HepG2 (cell line): Measurements from ENCODE around the gene MBNL3. TPM values are rescaled to one million over a fixed set of nuclear protein-coding genes. Genes with fewer than 3 reads are reported as not detected.

Source experiments
- ATAC-seq: fragments of 200-7000 bp; cut with Tn5 transposase; 3 replicates; pipeline ENCODE4 v1.9.1; 2020; ENCODE audit warnings: mild to moderate bottlenecking, moderate library complexity
- BruUV-seq: library from RNA; stranded (reverse); fragments of 400-500 nt; replicated peaks from 2 replicates; lab custom pipeline; 2021; lab: Mats Ljungman, UMichigan
- CTCF ChIA-PET: fragments of 300-600 bp; formaldehyde crosslinking; extraction: SDS; loops from one replicate; lab custom pipeline; 2021; ENCODE audit warnings: low total read pairs, inconsistent platforms, low intra/inter-chr PET ratio; lab: Yijun Ruan, JAX
- POLR2A ChIA-PET: fragments of 350-600 bp; sonication (Branson Sonifier 250); formaldehyde crosslinking; loops from one replicate; lab custom pipeline; 2020; ENCODE audit warnings: antibody characterized with exemption, inconsistent platforms; lab: Yijun Ruan, JAX
- DNase-seq: peaks from one replicate; pipeline ENCODE4 v3.0.0-alpha.2; 2015; ENCODE audit warnings: low spot score
- FAIRE-seq: peaks from 3 replicates; lab custom pipeline; 2011; peaks lifted over from hg19 to GRCh38; lab: Jason Lieb, UNC
- H2AFZ ChIP-seq: one replicate; pipeline ENCODE4 v1.6.1; 2011; ENCODE audit warnings: low read length, inconsistent platforms
- H3K27ac ChIP-seq: fragments of 300-600 bp; 3 replicates; pipeline ENCODE4 v1.8.0; 2011; ENCODE audit warnings: mixed run types, mild to moderate bottlenecking, mixed read lengths, low read length, inconsistent platforms; ENCODE audit not compliant: insufficient read depth; ENCODE audit errors: extremely low read length
- H3K27me3 ChIP-seq, 2 experiments: fragments of 200-600 bp in 1 of 2; 2 replicates in 1 of 2; 3 replicates in 1 of 2; pipeline versions ENCODE4 v1.6.0 to v1.8.0; 2011; ENCODE audit warnings: low read length in 2 of 2, mild to moderate bottlenecking in 2 of 2, moderate library complexity in 2 of 2, inconsistent platforms in 1 of 2; ENCODE audit not compliant: insufficient read depth in 2 of 2, control insufficient read depth in 1 of 2
- H3K36me3 ChIP-seq, 2 experiments: fragments of 200-600 bp in 1 of 2; replicated peaks in 1 of 2; 2 replicates in 1 of 2; 3 replicates in 1 of 2; pipeline versions ENCODE4 v1.5.1 to v1.8.0; 2011; ENCODE audit warnings: low read length in 2 of 2, inconsistent platforms in 1 of 2; ENCODE audit not compliant: insufficient read depth in 2 of 2, control insufficient read depth in 1 of 2
- H3K4me1 ChIP-seq: 2 replicates; pipeline ENCODE4 v1.5.1; 2012; ENCODE audit warnings: low read length, inconsistent platforms; ENCODE audit not compliant: insufficient read depth
- H3K4me2 ChIP-seq: 2 replicates; pipeline ENCODE4 v1.6.0; 2011; ENCODE audit warnings: low read depth, low read length, inconsistent platforms
- H3K4me3 ChIP-seq, 3 experiments: fragments of 200-600 bp in 1 of 3; sonication (generic), shearing (Covaris generic) in 1 of 3; replicated peaks in 1 of 3; 2 replicates each; pipeline ENCODE4 v1.5.1; 2011 to 2016; ENCODE audit warnings: low read length in 3 of 3, inconsistent platforms in 2 of 3, low read depth in 2 of 3, mild to moderate bottlenecking in 2 of 3, control low read depth in 1 of 3, mixed read lengths in 1 of 3; ENCODE audit not compliant: insufficient read depth in 1 of 3
- H3K79me2 ChIP-seq: one replicate; pipeline ENCODE4 v1.6.1; 2011; ENCODE audit warnings: low read length, inconsistent platforms; ENCODE audit not compliant: insufficient read depth
- H3K9ac ChIP-seq: 2 replicates; pipeline ENCODE4 v1.6.0; 2011; ENCODE audit warnings: mild to moderate bottlenecking, low read depth, low read length, inconsistent platforms; ENCODE audit not compliant: insufficient read depth
- H3K9me3 ChIP-seq: 2 replicates; pipeline ENCODE4 v1.5.1; 2012; ENCODE audit warnings: mild to moderate bottlenecking, low read length
- H4K20me1 ChIP-seq: 2 replicates; pipeline ENCODE4 v1.6.0; 2011; ENCODE audit warnings: inconsistent platforms, mild to moderate bottlenecking, low read length, moderate library complexity; ENCODE audit not compliant: insufficient read depth
- ATF2 ChIP-seq: sonication (generic); formaldehyde crosslinking; IDR thresholded peaks from 2 replicates; pipeline ENCODE4 v1.4.0; 2020; ENCODE audit warnings: missing genetic modification reagents
- FOXA3 ChIP-seq: IDR thresholded peaks from 2 replicates; pipeline ENCODE4 v1.6.1; 2016; ENCODE audit warnings: missing genetic modification reagents, missing compliant biosample characterization
- FOXK1 ChIP-seq: sonication (generic); formaldehyde crosslinking; IDR thresholded peaks from 2 replicates; pipeline ENCODE4 v1.4.0; 2020; ENCODE audit warnings: low read depth, missing genetic modification reagents, borderline replicate concordance
- GATAD2A ChIP-seq: IDR thresholded peaks from 2 replicates; pipeline ENCODE4 v1.6.1; 2016
- GFI1 ChIP-seq: sonication (generic); formaldehyde crosslinking; IDR thresholded peaks from 2 replicates; pipeline ENCODE4 v1.5.0; 2020; ENCODE audit warnings: missing genetic modification reagents, mild to moderate bottlenecking, borderline replicate concordance
- HCFC1 ChIP-seq: fragments of 150-350 bp; IDR thresholded peaks from 2 replicates; pipeline ENCODE4 v1.6.1; 2014; ENCODE audit warnings: low read depth, low read length
- HMG20A ChIP-seq: IDR thresholded peaks from 2 replicates; pipeline ENCODE4 v1.6.1; 2016; ENCODE audit warnings: borderline replicate concordance
- HNF4G ChIP-seq, 2 experiments: sonication (generic) in 1 of 2; formaldehyde crosslinking in 1 of 2; IDR thresholded peaks; 2 replicates each; pipeline versions ENCODE4 v1.4.0 to v1.6.1; 2011 to 2020; ENCODE audit warnings: borderline replicate concordance in 2 of 2, low read depth in 2 of 2, mild to moderate bottlenecking in 2 of 2, low read length in 1 of 2, missing genetic modification reagents in 1 of 2, moderate library complexity in 1 of 2
- JARID2 ChIP-seq: sonication (generic); formaldehyde crosslinking; IDR thresholded peaks from 2 replicates; pipeline ENCODE4 v1.8.1; 2023; ENCODE audit warnings: missing genetic modification reagents, inconsistent platforms; ENCODE audit not compliant: insufficient replicate concordance
- MBD4 ChIP-seq: IDR thresholded peaks from 2 replicates; pipeline ENCODE4 v1.6.1; 2012; ENCODE audit warnings: low read length, inconsistent platforms, borderline replicate concordance
- MED1 ChIP-seq: sonication (generic); formaldehyde crosslinking; IDR thresholded peaks from 2 replicates; pipeline ENCODE4 v1.4.0; 2020; ENCODE audit warnings: missing genetic modification reagents
- MYPOP ChIP-seq: sonication (generic); formaldehyde crosslinking; IDR thresholded peaks from 2 replicates; pipeline ENCODE4 v1.8.1; 2023; ENCODE audit warnings: mild to moderate bottlenecking, moderate library complexity, missing genetic modification reagents
- NR2F1 ChIP-seq, 2 experiments: fragments of 450-650 bp in 1 of 2; formaldehyde crosslinking in 1 of 2; IDR thresholded peaks; 2 replicates each; pipeline versions ENCODE4 v1.5.0 to v1.6.1; 2016 to 2020; ENCODE audit warnings: mild to moderate bottlenecking in 1 of 2, missing compliant biosample characterization in 1 of 2, missing genetic modification reagents in 1 of 2, moderate library complexity in 1 of 2
- SIX4 ChIP-seq: sonication (generic); formaldehyde crosslinking; IDR thresholded peaks from 2 replicates; pipeline ENCODE4 v1.4.0; 2020; ENCODE audit warnings: missing genetic modification reagents
- WGBS: methylation state at CpG from one replicate; pipeline ENCODE4 v1.1.6; 2017; ENCODE audit warnings: low lambda C conversion rate; 5-methylcytosine and 5-hydroxymethylcytosine counted together
- in situ Hi-C: cut with HindIII; loops from 2 replicates; pipeline ENCODE4 v1.10.0; 2017; ENCODE audit warnings: low pct_unique_long_range_greater_than_20kb; ENCODE audit not compliant: extremely low pct_ligation_motif_present
- intact Hi-C: fragments of 100-400 bp; cut with micrococcal nuclease; formaldehyde crosslinking; loops from one replicate; pipeline ENCODE4 v1.10.0; 2022; ENCODE audit not compliant: unreplicated experiment
- polyA plus RNA-seq, 8 experiments: library from polyadenylated mRNA; depleted of rRNA in 3 of 8; stranded (reverse) in 7 of 8; unstranded in 1 of 8; fragments of >200 nt; fragmentation: Illumina TruSeq in 4 of 8; extraction: Trizol in 4 of 8; gene quantifications; 2 replicates each; pipeline versions ENCODE4 v1.2.1 to v1.2.3, GENCODE V29; 2011 to 2016; ENCODE audit warnings: low read depth in 4 of 8, missing spikeins in 1 of 8, mixed read lengths in 1 of 8; ENCODE audit not compliant: insufficient read depth in 1 of 8
- total RNA-seq, 5 experiments: library from RNA; depleted of rRNA; stranded (reverse); fragments of >200 nt; fragmentation: Illumina TruSeq; extraction: Trizol; gene quantifications; 2 replicates each; pipeline ENCODE4 v1.2.3, GENCODE V29; 2016; ENCODE audit warnings: low read depth in 1 of 5
- TF ChIP-seq, protein P1 (sequence below): sonication (generic); formaldehyde crosslinking; IDR thresholded peaks from 2 replicates; pipeline ENCODE4 v1.8.0; 2022; ENCODE audit warnings: missing genetic modification reagents, mild to moderate bottlenecking, moderate library complexity, borderline replicate concordance
- TF ChIP-seq, protein P2 (sequence below): IDR thresholded peaks from 2 replicates; pipeline ENCODE4 v1.6.1; 2018; ENCODE audit warnings: missing genetic modification reagents, mild to moderate bottlenecking, missing compliant biosample characterization

MBNL3 gene
- total and polyA plus RNA-seq, 2 of the 13 experiments (the other 11 are each of a cell fraction or from before 2014, with no cell fraction given): 155 to 257 TPM

DNA sequence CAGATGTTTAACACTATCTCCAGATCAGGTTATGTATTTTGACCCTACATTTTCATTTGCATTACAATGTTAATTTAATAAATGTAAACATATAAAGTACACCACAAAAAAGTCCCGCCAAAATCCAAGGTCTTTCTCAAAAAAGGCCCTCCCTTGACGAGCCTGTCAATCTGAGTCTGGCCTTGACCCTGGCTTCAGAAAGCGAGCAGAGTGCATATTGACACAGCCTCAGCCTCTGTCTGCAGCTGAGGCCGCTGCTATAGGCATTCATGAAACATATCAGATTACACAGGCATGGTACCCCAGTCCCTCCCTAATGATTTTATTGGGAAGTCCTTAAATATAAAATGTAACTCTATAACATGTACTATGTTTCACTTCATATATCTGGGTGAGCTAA lies 6.2 kb downstream of the MBNL3 start:
- ATAC-seq (peak; percentile 80), FAIRE-seq (peak; percentile 50), DNase-seq (peak; percentile 83)
- ChIA-PET POLR2A (interaction anchor here (1.3 to 2.5 kb wide), 4 partner anchors 8 to 131 kb away, joined by 4 to 8 read pairs (median 6); no protein-coding TSS in a partner anchor), CTCF (no interaction called here)
- peaks cover 93% of the 10 kb centered on the region for H3K4me1 ChIP-seq
- H3K4me3 ChIP-seq: peak overlapping the region in 2 of 3 experiments; percentile 12 to 28; a peak in 2 of 6 replicates
- H3K9ac ChIP-seq: no peak overlapping the region; the same call in 1 of the 2 replicates
- 0% methylated on average over 3 of the region's 4 CpGs for WGBS
- H3K36me3 ChIP-seq: no peaks in the 10 kb centered on the region
- H2AFZ ChIP-seq: no peak overlapping the region
- H3K79me2 ChIP-seq: peaks cover 82% of the 10 kb centered on the region
- intact Hi-C loops (loop anchor here (5.0 to 10.0 kb wide), 3 partner anchors 70 to 268 kb away; partner anchors contain the start of gene RAP2C), in situ Hi-C loops (loop anchor here (10.0 kb wide), 1 partner anchor 68 kb away; no protein-coding TSS in a partner anchor)
- peak overlapping the region; percentile 80 for H3K4me2 ChIP-seq
- H3K9me3 ChIP-seq: no peaks in the 10 kb centered on the region
- peak overlapping the region; percentile 94 for H3K27ac ChIP-seq
- no peaks in the 10 kb centered on the region for H3K27me3 ChIP-seq
- H4K20me1 ChIP-seq: no peaks in the 10 kb centered on the region
- no TSS peak for BruUV-seq
- TF ChIP-seq, protein P1, sequence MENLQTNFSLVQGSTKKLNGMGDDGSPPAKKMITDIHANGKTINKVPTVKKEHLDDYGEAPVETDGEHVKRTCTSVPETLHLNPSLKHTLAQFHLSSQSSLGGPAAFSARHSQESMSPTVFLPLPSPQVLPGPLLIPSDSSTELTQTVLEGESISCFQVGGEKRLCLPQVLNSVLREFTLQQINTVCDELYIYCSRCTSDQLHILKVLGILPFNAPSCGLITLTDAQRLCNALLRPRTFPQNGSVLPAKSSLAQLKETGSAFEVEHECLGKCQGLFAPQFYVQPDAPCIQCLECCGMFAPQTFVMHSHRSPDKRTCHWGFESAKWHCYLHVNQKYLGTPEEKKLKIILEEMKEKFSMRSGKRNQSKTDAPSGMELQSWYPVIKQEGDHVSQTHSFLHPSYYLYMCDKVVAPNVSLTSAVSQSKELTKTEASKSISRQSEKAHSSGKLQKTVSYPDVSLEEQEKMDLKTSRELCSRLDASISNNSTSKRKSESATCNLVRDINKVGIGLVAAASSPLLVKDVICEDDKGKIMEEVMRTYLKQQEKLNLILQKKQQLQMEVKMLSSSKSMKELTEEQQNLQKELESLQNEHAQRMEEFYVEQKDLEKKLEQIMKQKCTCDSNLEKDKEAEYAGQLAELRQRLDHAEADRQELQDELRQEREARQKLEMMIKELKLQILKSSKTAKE (CRISPR knock-in tag): peak; percentile 94
- peak; percentile 80 for TF ChIP-seq GFI1 (CRISPR knock-in tag)
- TF ChIP-seq SIX4 (CRISPR knock-in tag): peak; percentile 98
- TF ChIP-seq NR2F1 (CRISPR knock-in tag; IDR thresholded peaks at IDR 0.05): peak; percentile 87 to 94
- TF ChIP-seq MYPOP (CRISPR knock-in tag): 0 out of 2 replicates have a peak, but pooled peaks have one; percentile 58
- TF ChIP-seq HCFC1: no peak
- peak; percentile 81 for TF ChIP-seq GATAD2A (CRISPR knock-in tag)
- peak; percentile 88 for TF ChIP-seq HMG20A (CRISPR knock-in tag)
- peak; percentile 59; the same call in 1 of the 2 replicates for TF ChIP-seq FOXK1 (CRISPR knock-in tag)
- 0 out of 2 replicates have a peak, but pooled peaks have one; percentile 36 for TF ChIP-seq ATF2 (CRISPR knock-in tag)
- TF ChIP-seq FOXA3: peak; percentile 97
- TF ChIP-seq, protein P2, sequence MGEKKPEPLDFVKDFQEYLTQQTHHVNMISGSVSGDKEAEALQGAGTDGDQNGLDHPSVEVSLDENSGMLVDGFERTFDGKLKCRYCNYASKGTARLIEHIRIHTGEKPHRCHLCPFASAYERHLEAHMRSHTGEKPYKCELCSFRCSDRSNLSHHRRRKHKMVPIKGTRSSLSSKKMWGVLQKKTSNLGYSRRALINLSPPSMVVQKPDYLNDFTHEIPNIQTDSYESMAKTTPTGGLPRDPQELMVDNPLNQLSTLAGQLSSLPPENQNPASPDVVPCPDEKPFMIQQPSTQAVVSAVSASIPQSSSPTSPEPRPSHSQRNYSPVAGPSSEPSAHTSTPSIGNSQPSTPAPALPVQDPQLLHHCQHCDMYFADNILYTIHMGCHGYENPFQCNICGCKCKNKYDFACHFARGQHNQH: peak; percentile 83; the same call in 1 of the 2 replicates
- TF ChIP-seq JARID2 (CRISPR knock-in tag): no peak
- peak; percentile 71 for TF ChIP-seq HNF4G (IDR thresholded peaks at IDR 0.05; ENCODE audit: borderline replicate concordance, low read depth, low read length)
- TF ChIP-seq HNF4G (CRISPR knock-in tag; IDR thresholded peaks at IDR 0.05; ENCODE audit: borderline replicate concordance, low read depth): peak; percentile 27; the same call in 1 of the 2 replicates
- TF ChIP-seq MBD4: 0 out of 2 replicates have a peak, but pooled peaks have one; percentile 66
- TF ChIP-seq MED1 (CRISPR knock-in tag): peak; percentile 89
